HepG2 (cell line): ENCODE data around the gene CST8. TPM values are rescaled to one million over a fixed set of nuclear protein-coding genes. Genes with fewer than 3 reads are reported as not detected.
A peak's percentile ranks its signal among the peaks of the same experiment; 100 is the strongest.

Experiments used
- CBFB ChIP-seq: sonication (generic); formaldehyde crosslinking; IDR thresholded peaks from 2 replicates; pipeline ENCODE4 v1.4.0; 2020; ENCODE audit warnings: missing genetic modification reagents
- CC2D1A ChIP-seq: sonication (generic); formaldehyde crosslinking; IDR thresholded peaks from 2 replicates; pipeline ENCODE4 v1.8.1; 2023; ENCODE audit warnings: mild to moderate bottlenecking, missing genetic modification reagents
- DR1 ChIP-seq: sonication (generic); formaldehyde crosslinking; IDR thresholded peaks from 2 replicates; pipeline ENCODE4 v1.8.0; 2021; ENCODE audit warnings: mild to moderate bottlenecking, missing genetic modification reagents, inconsistent platforms
- KDM3A ChIP-seq: IDR thresholded peaks from 2 replicates; pipeline ENCODE4 v1.6.1; 2018; ENCODE audit warnings: low read depth, missing compliant biosample characterization
- KMT2B ChIP-seq: IDR thresholded peaks from 2 replicates; pipeline ENCODE4 v1.6.1; 2016; ENCODE audit warnings: missing genetic modification reagents, missing compliant biosample characterization
- MXD4 ChIP-seq: IDR thresholded peaks from 2 replicates; pipeline ENCODE4 v1.6.1; 2016; ENCODE audit warnings: mild to moderate bottlenecking, missing biosample characterization, missing genetic modification reagents
- NR1H2 ChIP-seq: sonication (generic); formaldehyde crosslinking; IDR thresholded peaks from 2 replicates; pipeline ENCODE4 v1.8.1; 2022; ENCODE audit warnings: low read depth, missing genetic modification reagents, borderline replicate concordance
- PAF1 ChIP-seq: IDR thresholded peaks from 2 replicates; pipeline ENCODE4 v1.6.1; 2016; ENCODE audit warnings: missing genetic modification reagents, missing compliant biosample characterization
- SALL2 ChIP-seq: sonication (generic); formaldehyde crosslinking; IDR thresholded peaks from 2 replicates; pipeline ENCODE4 v1.8.1; 2023; ENCODE audit warnings: mild to moderate bottlenecking, missing genetic modification reagents, inconsistent platforms
- SMAD3 ChIP-seq: sonication (generic); formaldehyde crosslinking; IDR thresholded peaks from 2 replicates; pipeline ENCODE4 v1.4.0; 2020; ENCODE audit warnings: missing genetic modification reagents
- SRSF9 ChIP-seq: fragments of 200-400 bp; formaldehyde crosslinking; IDR thresholded peaks from 2 replicates; pipeline ENCODE4 v1.6.1; 2018; ENCODE audit warnings: borderline replicate concordance, mild to moderate bottlenecking, low read depth, low read length; ENCODE audit not compliant: insufficient read depth, poor library complexity, severe bottlenecking
- TARDBP ChIP-seq: sonication (generic); formaldehyde crosslinking; IDR thresholded peaks from 2 replicates; pipeline ENCODE4 v1.8.0; 2022; ENCODE audit warnings: mild to moderate bottlenecking, missing genetic modification reagents
- THAP11 ChIP-seq: IDR thresholded peaks from 2 replicates; pipeline ENCODE4 v1.6.1; 2016; ENCODE audit warnings: missing biosample characterization, missing genetic modification reagents
- ZBTB3 ChIP-seq: sonication (generic); formaldehyde crosslinking; IDR thresholded peaks from 2 replicates; pipeline ENCODE4 v1.4.0; 2020; ENCODE audit warnings: low read depth, mild to moderate bottlenecking, moderate library complexity, missing genetic modification reagents, borderline replicate concordance
- ZEB1 ChIP-seq: IDR thresholded peaks from 2 replicates; pipeline ENCODE4 v1.6.1; 2012; ENCODE audit warnings: mild to moderate bottlenecking, low read depth, inconsistent platforms; ENCODE audit not compliant: insufficient replicate concordance
- ZFY ChIP-seq: sonication (generic); formaldehyde crosslinking; IDR thresholded peaks from 2 replicates; pipeline ENCODE4 v1.4.0; 2020; ENCODE audit warnings: missing genetic modification reagents
- ZNF143 ChIP-seq: sonication (generic); formaldehyde crosslinking; IDR thresholded peaks from 2 replicates; pipeline ENCODE4 v1.4.0; 2020; ENCODE audit warnings: missing genetic modification reagents
- ZNF207 ChIP-seq: fragments of 450-650 bp; IDR thresholded peaks from 2 replicates; pipeline ENCODE4 v1.6.1; 2016; ENCODE audit warnings: antibody characterized with exemption, borderline replicate concordance
- ZNF33A ChIP-seq: sonication (generic); formaldehyde crosslinking; IDR thresholded peaks from 2 replicates; pipeline ENCODE4 v1.5.1; 2020; ENCODE audit warnings: missing genetic modification reagents, mild to moderate bottlenecking, moderate library complexity, borderline replicate concordance
- ZNF496 ChIP-seq: sonication (generic); formaldehyde crosslinking; IDR thresholded peaks from 2 replicates; pipeline ENCODE4 v1.8.1; 2023; ENCODE audit warnings: mild to moderate bottlenecking, moderate library complexity, missing genetic modification reagents; ENCODE audit not compliant: insufficient replicate concordance
- ZNF543 ChIP-seq: sonication (generic); formaldehyde crosslinking; IDR thresholded peaks from 2 replicates; pipeline ENCODE4 v1.4.0; 2020; ENCODE audit warnings: mild to moderate bottlenecking, missing genetic modification reagents
- ZNF558 ChIP-seq: sonication (generic); formaldehyde crosslinking; IDR thresholded peaks from 2 replicates; pipeline ENCODE4 v1.9.0; 2022; ENCODE audit warnings: mild to moderate bottlenecking, missing genetic modification reagents, borderline replicate concordance
- ZNF777 ChIP-seq: sonication (generic); formaldehyde crosslinking; IDR thresholded peaks from 2 replicates; pipeline ENCODE4 v1.4.0; 2020; ENCODE audit warnings: missing genetic modification reagents
- polyA plus RNA-seq, 8 experiments: library from polyadenylated mRNA; depleted of rRNA in 3 of 8; stranded (reverse) in 7 of 8; unstranded in 1 of 8; fragments of >200 nt; fragmentation: Illumina TruSeq in 4 of 8; extraction: Trizol in 4 of 8; gene quantifications; 2 replicates each; pipeline versions ENCODE4 v1.2.1 to v1.2.3, GENCODE V29; 2011 to 2016; ENCODE audit warnings: low read depth in 4 of 8, missing spikeins in 1 of 8, mixed read lengths in 1 of 8; ENCODE audit not compliant: insufficient read depth in 1 of 8
- total RNA-seq, 5 experiments: library from RNA; depleted of rRNA; stranded (reverse); fragments of >200 nt; fragmentation: Illumina TruSeq; extraction: Trizol; gene quantifications; 2 replicates each; pipeline ENCODE4 v1.2.3, GENCODE V29; 2016; ENCODE audit warnings: low read depth in 1 of 5
- TF ChIP-seq, protein P1 (sequence below): IDR thresholded peaks from 2 replicates; pipeline ENCODE4 v1.6.1; 2018; ENCODE audit warnings: missing genetic modification reagents, mild to moderate bottlenecking, missing compliant biosample characterization
- TF ChIP-seq, protein P2 (sequence below): sonication (generic); formaldehyde crosslinking; IDR thresholded peaks from 2 replicates; pipeline ENCODE4 v1.4.0; 2020; ENCODE audit warnings: missing genetic modification reagents
- TF ChIP-seq, protein P3 (sequence below): sonication (generic); formaldehyde crosslinking; IDR thresholded peaks from 2 replicates; pipeline ENCODE4 v1.4.0; 2020; ENCODE audit warnings: mild to moderate bottlenecking, missing genetic modification reagents

Gene CST8
- total and polyA plus RNA-seq, 2 of the 13 experiments (the other 11 are each of a cell fraction or from before 2014, with no cell fraction given): not detected

DNA sequence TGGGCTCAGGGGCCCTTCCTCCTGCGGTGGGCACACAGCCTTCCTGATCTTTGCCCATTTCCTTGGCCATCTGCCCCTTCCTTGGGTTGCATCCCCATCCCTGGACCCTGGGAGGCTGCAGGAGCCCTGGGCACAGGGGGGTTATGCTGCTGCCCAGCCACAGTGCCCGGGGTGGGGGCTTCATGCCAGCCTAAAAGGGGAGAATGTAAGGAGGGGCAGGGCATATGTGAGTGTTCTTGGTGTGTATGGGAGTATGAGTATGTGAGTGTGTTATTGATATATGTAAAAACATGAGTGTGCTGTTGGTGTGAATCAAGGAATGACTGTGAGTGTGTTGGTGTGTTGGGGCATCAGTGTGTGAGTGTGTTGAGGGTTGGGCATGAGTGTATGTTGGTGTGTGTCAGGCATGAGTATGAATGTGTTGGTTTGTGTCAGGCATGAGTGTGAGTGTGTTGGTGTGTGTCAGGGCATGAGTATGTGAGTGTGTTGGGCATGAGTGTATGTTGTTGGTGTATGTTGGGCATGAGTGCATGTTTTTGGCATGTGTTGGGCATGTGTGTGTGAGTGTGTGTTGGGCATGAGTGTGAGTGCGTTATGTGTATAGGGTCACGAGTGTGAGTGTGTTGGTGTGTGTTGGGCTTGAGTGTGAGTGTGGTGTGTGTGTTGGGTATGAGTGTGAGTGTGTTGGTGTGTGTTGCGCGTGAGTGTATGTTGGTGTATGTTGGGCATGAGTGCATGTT, 14.7 kb upstream of the CST8 start (continued):
- TF ChIP-seq SMAD3 (CRISPR knock-in tag): no peak
- TF ChIP-seq DR1: no peak
- TF ChIP-seq, protein P1, sequence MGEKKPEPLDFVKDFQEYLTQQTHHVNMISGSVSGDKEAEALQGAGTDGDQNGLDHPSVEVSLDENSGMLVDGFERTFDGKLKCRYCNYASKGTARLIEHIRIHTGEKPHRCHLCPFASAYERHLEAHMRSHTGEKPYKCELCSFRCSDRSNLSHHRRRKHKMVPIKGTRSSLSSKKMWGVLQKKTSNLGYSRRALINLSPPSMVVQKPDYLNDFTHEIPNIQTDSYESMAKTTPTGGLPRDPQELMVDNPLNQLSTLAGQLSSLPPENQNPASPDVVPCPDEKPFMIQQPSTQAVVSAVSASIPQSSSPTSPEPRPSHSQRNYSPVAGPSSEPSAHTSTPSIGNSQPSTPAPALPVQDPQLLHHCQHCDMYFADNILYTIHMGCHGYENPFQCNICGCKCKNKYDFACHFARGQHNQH (CRISPR knock-in tag): no peak
- TF ChIP-seq SALL2: no peak
- TF ChIP-seq, protein P2, sequence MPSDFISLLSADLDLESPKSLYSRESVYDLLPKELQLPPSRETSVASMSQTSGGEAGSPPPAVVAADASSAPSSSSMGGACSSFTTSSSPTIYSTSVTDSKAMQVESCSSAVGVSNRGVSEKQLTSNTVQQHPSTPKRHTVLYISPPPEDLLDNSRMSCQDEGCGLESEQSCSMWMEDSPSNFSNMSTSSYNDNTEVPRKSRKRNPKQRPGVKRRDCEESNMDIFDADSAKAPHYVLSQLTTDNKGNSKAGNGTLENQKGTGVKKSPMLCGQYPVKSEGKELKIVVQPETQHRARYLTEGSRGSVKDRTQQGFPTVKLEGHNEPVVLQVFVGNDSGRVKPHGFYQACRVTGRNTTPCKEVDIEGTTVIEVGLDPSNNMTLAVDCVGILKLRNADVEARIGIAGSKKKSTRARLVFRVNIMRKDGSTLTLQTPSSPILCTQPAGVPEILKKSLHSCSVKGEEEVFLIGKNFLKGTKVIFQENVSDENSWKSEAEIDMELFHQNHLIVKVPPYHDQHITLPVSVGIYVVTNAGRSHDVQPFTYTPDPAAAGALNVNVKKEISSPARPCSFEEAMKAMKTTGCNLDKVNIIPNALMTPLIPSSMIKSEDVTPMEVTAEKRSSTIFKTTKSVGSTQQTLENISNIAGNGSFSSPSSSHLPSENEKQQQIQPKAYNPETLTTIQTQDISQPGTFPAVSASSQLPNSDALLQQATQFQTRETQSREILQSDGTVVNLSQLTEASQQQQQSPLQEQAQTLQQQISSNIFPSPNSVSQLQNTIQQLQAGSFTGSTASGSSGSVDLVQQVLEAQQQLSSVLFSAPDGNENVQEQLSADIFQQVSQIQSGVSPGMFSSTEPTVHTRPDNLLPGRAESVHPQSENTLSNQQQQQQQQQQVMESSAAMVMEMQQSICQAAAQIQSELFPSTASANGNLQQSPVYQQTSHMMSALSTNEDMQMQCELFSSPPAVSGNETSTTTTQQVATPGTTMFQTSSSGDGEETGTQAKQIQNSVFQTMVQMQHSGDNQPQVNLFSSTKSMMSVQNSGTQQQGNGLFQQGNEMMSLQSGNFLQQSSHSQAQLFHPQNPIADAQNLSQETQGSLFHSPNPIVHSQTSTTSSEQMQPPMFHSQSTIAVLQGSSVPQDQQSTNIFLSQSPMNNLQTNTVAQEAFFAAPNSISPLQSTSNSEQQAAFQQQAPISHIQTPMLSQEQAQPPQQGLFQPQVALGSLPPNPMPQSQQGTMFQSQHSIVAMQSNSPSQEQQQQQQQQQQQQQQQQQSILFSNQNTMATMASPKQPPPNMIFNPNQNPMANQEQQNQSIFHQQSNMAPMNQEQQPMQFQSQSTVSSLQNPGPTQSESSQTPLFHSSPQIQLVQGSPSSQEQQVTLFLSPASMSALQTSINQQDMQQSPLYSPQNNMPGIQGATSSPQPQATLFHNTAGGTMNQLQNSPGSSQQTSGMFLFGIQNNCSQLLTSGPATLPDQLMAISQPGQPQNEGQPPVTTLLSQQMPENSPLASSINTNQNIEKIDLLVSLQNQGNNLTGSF (CRISPR knock-in tag): no peak
- no peak for TF ChIP-seq ZNF33A
- TF ChIP-seq KDM3A (CRISPR knock-in tag): no peak
- TF ChIP-seq TARDBP (CRISPR knock-in tag): no peak
- no peak for TF ChIP-seq SRSF9
- TF ChIP-seq CBFB: no peak
- no peak for TF ChIP-seq ZBTB3
- no peak for TF ChIP-seq ZNF777 (CRISPR knock-in tag)
- TF ChIP-seq ZNF496: no peak
- TF ChIP-seq NR1H2 (CRISPR knock-in tag): no peak
- no peak for TF ChIP-seq CC2D1A (CRISPR knock-in tag)
- TF ChIP-seq ZNF207: 0 out of 2 replicates have a peak, but pooled peaks have one; percentile 10
- TF ChIP-seq PAF1: no peak
- TF ChIP-seq KMT2B: no peak
- TF ChIP-seq, protein P3, sequence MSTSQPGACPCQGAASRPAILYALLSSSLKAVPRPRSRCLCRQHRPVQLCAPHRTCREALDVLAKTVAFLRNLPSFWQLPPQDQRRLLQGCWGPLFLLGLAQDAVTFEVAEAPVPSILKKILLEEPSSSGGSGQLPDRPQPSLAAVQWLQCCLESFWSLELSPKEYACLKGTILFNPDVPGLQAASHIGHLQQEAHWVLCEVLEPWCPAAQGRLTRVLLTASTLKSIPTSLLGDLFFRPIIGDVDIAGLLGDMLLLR: no peak
- TF ChIP-seq ZNF143: no peak
- TF ChIP-seq THAP11 (CRISPR knock-in tag): no peak
- no peak for TF ChIP-seq ZFY (CRISPR knock-in tag)
- TF ChIP-seq ZNF543 (CRISPR knock-in tag): no peak
- TF ChIP-seq MXD4 (CRISPR knock-in tag): no peak
- no peak for TF ChIP-seq ZNF558 (CRISPR knock-in tag)
- no peak for TF ChIP-seq ZEB1
